GM12801 (cell line): ENCODE data around the gene THNSL1.

Experiments
- CTCF ChIP-seq: IDR thresholded peaks from one replicate; pipeline ENCODE4 v1.5.1; 2011; ENCODE audit warnings: control low read depth; ENCODE audit not compliant: insufficient read length; ENCODE audit errors: extremely low read depth

THNSL1 gene

GRCh38 chr10:24989867-24990266, 26.5 kb upstream of the THNSL1 start:
- TF ChIP-seq CTCF = no peak

- no peak for TF ChIP-seq CTCF
Measured at GRCh38 chr10:24991298-24991697, 25.1 kb upstream of the THNSL1 start.

GRCh38 chr10:24992512-24993133, 23.8 kb upstream of the THNSL1 start:
- TF ChIP-seq CTCF = no peak

- TF ChIP-seq CTCF = no peak
Measured at GRCh38 chr10:24993237-24993958, 23.0 kb upstream of the THNSL1 start.

- no peak for TF ChIP-seq CTCF
Measured at GRCh38 chr10:24995072-24995471, 21.3 kb upstream of the THNSL1 start.

- TF ChIP-seq CTCF = no peak
Measured at GRCh38 chr10:24998044-24998443, 18.4 kb upstream of the THNSL1 start.

- TF ChIP-seq CTCF = no peak
Measured at GRCh38 chr10:25014579-25014978, 1.8 kb upstream of the THNSL1 start.
